Germinal center (tissue), 1 donor: Measurements from ENCODE around the gene FRS3.
"Not testable (repeated sequence)": the region's sequence is repeated elsewhere in the genome, so short reads cannot be mapped to it uniquely, and the experiment has no call there.

Experiments used
- DNase-seq: peaks from one replicate; pipeline ENCODE4 v3.0.0; 2012; ENCODE audit warnings: mixed read lengths, low spot score

FRS3 gene, protein sequence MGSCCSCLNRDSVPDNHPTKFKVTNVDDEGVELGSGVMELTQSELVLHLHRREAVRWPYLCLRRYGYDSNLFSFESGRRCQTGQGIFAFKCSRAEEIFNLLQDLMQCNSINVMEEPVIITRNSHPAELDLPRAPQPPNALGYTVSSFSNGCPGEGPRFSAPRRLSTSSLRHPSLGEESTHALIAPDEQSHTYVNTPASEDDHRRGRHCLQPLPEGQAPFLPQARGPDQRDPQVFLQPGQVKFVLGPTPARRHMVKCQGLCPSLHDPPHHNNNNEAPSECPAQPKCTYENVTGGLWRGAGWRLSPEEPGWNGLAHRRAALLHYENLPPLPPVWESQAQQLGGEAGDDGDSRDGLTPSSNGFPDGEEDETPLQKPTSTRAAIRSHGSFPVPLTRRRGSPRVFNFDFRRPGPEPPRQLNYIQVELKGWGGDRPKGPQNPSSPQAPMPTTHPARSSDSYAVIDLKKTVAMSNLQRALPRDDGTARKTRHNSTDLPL

GRCh38 chr6:41779788-41780550, at the start of gene FRS3:
FRS3 (minus strand) TSS chr6:41779900; CDS start chr6:41776987, 2,913 bp downstream.
- DNase-seq = peak; percentile 97

DNA sequence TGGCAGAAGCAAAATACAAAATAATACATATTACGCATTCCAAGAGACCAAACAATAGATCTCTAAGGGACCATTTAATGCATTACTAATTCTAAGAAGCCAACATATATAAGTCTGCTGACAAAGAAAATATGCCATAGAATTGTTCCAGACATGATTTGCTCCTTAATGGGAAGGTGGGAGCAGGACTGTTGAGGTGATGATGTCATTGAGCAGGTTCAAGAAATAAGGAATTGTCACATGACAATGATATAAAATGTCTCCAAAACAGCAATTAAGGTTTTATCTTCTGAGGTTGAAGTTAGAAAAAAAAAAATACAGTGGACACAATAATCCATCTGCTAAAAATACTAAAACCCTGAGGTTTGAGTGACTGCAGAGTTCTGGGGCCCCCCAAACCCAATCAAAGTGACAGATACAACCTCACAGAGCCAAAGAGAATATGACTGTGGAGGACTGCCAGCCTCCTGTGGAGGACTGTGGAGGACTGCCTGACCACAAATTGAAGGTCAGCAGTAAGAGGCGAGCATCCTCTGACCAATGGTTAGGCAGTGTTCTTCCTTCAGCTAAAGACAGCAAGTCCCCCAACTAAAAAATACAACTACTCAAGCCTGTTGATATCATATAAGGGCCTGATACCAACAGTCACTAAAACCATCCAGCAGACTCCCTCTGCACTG, 46.8 kb upstream of the FRS3 start:
- DNase-seq = no peak

DNA sequence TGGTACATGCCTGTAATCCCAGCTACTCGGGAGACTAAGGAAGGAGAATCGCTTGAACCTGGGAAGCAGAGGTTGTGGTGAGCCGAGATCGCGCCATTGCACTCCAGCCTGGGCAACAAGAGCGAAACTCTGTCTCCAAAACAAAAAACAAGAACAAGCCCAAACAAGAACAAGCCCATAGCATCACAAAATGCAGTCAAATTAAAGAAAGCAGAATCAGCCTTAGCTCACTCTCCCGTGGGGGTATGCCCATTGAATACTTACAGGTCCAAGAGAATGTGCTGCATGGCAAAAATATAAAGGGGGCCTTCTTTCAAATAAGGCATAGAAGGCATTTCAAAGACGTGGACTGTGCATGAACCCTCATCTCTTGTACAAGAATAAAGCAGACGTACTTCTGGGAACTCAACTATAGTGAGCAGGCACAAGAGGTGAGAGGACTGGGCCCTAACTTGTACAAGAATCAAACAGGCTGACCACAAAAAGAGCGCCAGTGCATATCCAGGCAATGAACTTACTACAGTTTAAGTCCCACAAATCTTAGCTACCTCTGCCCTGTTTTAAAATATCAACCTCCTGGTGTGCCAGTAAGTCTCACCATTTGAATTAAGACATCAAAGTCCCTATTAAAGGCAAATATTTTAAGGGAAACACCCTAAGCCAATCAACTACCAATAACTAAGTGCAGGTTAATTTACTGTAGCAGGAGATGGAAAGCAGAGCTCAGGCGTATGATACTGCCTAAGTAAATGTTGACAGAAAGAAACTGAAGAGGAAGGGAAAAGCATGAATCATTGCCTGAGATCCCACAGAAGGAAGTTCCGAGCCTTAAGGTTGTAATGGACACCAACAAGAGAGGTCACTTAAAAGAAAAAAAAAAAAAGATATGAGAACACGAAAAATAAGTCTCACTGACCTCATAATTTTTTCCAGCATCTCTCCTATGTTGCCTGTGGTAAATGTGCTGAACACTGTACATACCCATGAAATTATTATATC, 45.2 kb upstream of the FRS3 start:
- no peak for DNase-seq

DNA sequence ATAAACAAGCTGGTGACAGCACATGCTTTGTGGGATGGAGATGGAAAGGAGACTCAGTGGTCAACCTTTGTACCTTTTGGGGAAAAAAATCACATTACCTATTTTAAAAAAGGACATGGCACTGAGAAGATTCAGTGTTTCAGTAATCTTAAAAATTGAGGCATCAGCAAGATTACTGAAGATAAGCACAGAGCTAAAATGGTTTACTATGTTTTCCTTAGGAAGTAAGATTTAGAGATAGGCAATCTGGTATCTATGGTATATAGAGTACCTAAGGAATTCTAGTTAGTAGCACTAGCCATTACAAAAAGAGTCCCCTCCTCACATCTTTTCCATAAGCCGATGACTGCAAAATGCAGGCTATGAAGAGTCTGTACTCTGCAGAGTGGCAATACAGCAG, 43.5 kb upstream of the FRS3 start:
- no peak for DNase-seq

- no peak for DNase-seq
These were observed 42.3 kb upstream of the FRS3 start for GRCh38 chr6:41822021-41822420.

DNA sequence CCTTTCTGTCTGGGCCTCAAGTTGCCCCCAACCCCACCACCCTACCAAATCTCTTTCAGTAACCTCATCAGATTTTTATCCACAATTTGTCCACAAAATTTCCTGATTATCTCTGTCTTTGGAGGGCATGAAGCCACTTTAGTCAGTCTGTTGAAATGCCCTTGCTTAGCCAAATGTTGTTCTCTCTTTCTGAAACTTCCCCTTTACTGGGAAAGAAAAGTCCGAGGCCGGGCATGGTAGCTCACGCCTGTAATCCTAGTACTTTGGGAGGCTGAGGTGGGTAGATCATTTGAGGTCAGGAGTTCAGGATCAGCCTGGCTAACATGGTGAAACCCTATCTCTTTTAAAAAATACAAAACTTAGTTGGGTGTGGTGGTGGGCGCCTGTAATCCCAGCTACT, 41.6 kb upstream of the FRS3 start:
- no peak for DNase-seq

GRCh38 chr6:41818271-41819054, 38.8 kb upstream of the FRS3 start:
- DNase-seq = no peak

- DNase-seq = no peak
These were observed 35.9 kb upstream of the FRS3 start for GRCh38 chr6:41815587-41815986.

- DNase-seq = no peak
These were observed 34.9 kb upstream of the FRS3 start for GRCh38 chr6:41814629-41815028.

- no peak for DNase-seq
These were observed 34.3 kb upstream of the FRS3 start for GRCh38 chr6:41813956-41814355.

DNA sequence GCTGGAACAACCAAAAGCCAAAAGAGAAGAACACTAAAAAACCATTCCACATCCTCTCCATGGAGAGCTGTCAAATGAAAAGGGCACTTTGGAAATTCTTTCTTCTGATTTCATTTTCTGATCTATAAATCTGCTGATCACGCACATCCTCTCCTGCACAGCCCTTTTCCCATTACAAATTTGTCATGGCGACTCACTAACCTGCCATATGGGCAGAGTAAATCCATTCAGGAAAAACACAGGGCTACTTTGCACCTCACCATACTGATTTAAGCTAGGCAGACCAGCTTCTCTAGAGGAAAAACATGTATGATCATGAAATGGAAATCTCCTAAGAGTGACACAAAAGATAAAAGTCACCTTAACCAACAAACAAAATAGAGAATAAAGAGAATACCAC, 33.8 kb upstream of the FRS3 start:
- DNase-seq = no peak

DNA sequence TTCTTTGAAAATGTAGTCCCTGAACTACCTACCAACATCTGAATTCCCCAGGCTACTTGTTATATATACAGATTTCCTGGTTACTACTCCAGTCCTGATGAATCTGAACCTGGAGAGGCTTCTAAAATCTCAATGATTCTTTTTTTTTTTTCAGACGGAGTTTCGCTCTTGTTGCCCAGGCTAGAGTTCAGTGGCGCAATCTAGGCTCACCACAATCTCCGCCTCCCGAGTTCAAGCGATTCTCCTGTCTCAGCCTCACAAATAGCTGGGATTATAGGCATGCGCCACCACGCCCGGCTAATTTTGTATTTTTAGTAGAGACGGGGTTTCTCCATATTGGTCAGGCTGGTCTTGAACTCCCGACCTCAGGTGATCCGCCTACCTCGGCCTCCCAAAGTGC, 32.2 kb upstream of the FRS3 start:
- not testable (repeated sequence) for DNase-seq

GRCh38 chr6:41811095-41811494, 31.4 kb upstream of the FRS3 start:
- DNase-seq = no peak

GRCh38 chr6:41805830-41806774, 26.4 kb upstream of the FRS3 start:
- DNase-seq = no peak

DNA sequence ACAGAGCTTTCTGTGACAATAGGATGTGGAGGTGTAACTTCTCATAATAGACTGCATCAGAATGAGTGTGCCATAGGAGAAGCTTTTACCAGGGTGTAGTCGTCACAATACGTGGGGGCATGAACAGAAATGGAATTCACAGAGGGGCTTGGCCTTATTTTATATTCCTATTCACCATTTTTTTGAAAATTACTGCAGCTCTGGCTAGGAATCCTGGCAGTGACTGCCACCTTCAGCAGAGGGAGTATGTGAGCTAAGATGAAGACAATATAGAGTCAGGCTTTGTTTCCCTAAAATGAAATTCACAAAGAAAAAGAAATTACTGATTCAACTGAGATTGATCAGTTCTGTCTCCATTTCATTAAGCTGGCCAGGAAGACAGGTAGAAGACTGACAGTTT, 21.7 kb upstream of the FRS3 start:
- DNase-seq = no peak

DNA sequence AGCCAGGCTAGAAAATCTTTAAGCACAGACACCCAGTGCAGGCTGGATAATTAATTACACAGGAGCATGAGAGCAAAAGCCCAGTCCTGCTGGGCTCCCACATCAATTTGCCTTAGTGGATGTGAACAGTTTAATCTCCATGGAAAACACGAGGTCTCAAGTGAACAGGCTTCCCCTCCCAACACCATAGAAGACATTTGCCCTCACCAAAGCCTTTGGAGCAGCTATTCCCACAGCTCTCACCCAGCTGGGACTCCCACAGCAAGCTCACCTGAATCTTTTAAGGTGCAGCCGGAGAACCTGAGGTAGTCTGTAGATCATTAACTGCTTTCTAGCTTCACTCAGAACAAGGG, 19.8 kb upstream of the FRS3 start:
- DNase-seq = no peak

DNA sequence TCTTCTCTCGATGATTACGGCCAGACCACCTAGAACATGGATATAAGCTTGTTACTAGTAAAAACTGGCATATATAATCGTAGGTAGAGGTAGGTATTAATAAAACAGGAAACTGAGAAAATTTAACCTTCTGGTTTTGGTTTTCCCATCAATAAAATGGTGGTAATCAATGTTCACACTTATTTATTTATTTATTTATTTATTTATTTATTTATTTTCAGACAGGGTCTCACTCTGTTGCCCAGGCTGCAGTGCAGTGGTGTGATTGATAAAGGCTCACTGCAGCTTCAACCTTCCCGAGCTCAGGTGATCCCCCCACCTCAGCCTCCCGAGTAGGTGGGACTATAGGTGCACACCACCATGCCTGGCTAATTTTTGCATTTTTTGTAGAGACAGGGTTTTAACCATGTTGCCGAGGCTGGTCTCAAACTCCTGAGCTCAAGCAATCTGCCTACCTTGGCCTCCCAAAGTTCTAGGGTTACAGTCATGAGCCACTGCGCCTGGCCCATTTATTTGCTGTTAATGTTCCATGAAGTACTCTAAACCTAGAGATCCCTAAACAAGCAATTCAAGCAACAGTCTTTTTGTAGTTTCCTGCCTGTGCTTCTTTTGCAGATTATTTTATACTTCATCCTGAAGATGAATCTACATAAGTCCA, 19.3 kb upstream of the FRS3 start:
- no peak for DNase-seq

DNA sequence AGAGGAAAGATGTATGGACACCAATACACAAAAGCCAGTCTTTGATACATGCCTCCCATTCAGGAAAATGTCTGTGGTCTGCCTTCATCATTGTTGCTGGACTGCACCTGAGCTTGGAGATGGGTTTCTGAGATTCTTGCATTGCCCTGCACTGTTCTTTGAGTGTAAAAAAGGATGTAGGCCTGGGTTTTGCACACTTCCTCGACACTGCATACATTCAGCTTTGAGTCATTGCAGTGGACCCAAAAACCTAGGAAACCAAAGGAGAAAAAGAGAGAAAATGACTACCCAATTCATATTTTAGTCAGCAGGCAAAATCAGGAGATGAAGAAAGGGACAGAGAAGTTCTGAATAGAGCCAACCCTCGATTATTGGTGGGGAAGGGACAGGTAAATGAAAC, 16.8 kb upstream of the FRS3 start:
- DNase-seq = no peak

DNA sequence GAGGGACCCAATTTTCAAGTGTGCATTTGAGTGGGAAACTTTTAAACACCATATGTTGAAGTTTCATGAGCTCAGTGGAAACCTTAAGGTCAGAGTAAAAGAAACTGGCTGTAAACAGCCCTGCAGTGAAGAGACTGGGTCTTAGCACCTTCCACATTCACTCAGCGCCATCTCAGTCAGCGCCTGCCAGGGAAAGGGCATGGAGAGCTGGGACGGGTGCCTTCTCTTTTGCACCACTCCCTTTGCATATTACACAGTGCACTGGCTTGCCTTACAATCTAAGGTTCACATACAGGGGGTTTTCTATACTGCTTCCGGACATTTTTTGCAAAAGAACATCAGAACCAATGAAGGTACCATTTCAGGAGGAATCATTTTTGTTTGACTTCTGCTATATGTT, 12.3 kb upstream of the FRS3 start:
- no peak for DNase-seq
